ENCODE measurements around the gene KRT77.

KRT77 gene

DNA sequence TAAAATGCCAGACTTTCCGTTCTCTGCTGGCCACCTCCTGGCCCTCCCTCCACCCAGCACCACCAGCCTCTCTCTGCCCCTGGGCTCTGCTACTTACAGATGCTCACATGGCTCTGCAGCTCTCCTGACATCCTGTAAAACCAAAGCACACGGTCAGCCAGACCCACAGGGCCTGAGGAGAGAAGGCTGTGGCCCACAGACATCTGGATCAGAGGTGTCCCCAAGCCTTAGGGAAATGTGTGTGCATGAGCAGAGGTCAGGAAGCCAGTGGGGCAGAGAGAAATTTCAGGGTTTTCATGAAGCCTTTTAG is 11.5 kb downstream of the KRT77 start:
- no peak for DNase-seq (ENCODE audit: low spot score)

DNA sequence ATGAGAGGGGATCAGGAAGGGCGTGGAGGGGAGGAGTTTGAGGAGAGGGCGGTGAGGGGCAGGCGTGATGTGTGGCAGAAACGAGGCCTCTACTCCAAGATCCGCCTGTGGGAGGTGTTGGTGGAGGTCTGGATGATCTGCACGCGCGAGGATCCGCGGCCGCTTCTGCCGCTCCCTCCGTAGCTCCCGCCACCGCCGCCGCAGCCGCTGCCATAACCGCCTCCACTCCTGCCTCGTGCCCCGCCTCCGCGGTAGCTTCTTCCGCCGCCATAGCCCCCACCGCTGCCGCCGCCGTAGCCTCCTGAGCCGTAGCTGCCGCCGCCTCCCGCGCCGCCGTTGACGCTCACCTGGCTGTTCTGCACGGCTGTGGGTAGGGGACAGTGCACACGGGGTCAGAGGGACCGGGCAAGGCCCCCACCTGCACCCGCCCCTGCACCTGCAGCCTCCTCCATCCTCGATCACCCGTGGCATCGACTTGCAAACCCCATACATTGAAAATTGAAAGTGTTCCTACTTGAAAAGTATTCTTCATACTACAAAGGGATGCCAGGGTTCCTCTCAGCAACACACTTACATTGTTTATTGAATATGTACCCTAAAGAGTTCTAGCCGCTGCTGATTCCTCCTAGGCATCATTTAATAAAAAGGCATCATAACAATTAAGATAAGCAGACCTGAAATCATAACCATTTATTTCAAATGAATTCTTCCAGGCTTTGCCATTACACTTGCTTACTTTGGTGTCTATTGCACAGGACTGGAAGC is 12.1 kb downstream of the KRT77 start:
- DNase-seq (ENCODE audit: low spot score) = peak; percentile 44

DNA sequence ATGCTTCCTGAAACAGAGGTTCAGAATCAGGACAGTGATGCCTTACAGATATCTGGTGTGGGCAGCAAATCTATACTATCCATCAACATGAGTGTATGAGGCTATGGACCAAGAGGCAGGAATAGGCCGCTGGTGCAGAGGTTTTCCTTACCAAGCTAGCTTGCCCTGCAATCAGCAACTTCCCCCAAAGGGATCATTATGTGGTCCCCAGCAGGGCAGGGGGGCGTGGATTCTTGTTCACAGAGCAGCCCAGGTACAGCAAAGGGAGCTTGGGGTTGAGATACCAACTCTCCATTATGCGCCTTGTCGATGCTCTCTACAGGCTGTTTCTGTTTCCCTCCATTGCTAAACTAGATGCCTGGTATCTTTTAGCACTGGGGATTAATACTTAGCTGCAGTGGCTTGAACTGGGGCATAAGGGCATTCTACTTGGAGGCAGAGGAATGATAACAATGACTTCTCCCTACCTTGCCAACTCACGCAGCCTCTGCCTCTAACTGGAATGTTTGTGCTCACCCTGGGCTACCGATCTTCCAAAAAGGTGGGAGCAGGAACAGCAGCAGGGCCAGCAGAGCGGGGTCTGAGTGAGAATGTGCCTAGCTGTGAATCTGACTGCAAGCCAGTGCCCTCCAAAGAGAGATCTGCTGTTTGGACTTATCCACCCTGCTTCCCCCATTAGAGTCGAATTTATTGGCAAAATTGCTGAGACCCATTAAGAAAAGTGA is 12.8 kb downstream of the KRT77 start:
- DNase-seq (ENCODE audit: low spot score) = no peak

DNA sequence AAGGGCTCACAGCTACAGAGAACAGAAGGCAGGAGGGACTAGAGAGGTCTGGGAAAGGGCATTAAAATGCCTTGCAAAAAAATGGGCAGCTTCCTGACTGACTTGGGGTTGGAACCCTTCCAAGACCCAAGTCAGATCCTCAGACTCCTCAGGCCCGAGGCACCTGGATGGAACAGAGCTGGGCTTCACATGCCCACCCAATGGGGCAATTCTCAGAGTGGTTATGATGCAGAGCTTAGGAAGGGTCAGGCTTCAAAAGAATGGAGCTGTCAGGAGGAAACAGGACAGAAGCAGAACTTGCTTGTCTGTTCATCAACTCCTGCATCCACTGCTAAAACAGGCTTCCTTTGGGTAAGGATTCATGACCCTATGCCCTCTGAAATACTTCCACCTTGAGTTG is 13.4 kb downstream of the KRT77 start:
- no peak for DNase-seq (ENCODE audit: low spot score)

DNA sequence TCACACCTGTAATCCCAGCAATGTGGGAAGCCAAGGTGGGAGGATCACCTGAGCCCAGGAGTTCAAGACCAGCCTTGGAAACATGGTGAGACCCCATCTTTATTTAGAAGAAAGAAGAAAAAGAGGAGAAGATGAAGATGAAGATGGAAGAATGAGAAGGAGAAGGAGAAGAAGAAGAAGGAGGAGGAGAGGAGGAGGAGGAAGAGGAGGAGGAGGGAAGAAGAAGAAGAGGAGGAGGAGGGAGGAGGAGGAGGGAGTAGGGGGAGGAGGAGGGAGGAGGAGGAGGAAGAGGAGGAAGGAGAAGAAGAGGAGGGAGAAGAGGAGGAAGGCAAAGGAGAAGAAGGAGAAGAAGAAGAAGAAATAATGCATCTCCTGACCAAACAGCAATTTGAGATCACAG is 14.1 kb downstream of the KRT77 start:
- DNase-seq (ENCODE audit: low spot score) = no peak

DNA sequence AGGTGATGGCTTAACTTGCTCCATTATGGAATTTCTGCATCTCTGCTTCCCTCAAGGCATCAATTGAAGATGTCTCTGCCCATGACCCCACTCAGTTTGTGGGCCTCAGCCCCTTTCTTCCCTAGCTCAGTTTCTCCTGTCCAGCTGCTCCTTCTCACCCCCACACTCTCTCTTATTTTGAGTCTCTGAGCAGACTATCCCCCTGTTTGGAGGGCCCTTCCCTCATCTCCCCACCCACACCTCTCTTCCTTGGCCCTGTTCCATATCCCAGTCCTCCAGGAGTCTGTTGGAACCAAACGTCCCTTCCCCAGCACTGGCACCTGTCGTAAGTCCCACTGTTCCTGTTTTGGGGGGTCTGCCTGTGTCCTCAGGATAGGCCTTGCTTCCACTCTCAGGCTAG is 14.8 kb downstream of the KRT77 start:
- DNase-seq (ENCODE audit: low spot score) = no peak

DNA sequence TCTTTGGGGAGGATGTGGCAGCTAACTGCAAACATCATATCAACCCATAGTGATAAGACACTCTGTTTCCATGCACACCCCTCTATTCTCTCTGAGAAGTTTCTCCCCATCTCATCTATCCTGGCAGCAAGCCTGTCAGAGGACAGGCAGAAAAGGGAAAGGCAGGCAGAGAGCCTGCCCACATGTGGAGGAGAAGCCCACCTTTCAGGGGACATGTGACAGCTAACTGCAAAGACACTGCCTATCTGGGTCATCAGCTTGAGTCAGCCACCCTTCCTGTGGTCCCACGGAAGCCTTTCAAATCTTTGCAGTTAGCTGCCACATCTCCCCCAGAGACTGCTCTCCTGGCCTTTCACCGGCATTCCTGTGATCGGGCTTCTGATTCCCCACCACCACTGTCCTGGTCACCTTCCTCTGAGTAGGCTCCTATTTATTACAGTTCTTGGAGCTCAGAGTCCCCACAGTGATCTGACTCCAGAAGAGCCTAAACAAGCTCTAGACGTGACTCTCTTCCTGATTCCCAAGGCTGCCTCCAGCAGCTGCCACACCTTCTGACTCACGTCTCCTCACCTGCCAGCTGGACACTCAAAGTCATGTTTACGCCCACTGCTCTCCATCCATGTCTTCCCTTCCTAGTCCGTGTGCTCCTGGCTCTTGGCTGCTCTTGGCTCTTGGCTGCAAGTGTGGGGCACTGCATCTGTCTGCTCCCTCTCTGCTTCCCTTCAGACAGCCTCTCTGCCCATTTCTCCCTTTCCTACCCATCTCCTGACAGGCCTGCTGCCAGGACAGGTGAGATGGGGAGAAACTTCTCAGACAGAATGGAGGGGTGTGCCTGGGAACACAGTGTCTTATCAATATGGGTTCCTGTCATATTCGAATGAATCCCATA is 15.6 kb downstream of the KRT77 start:
- DNase-seq (ENCODE audit: low spot score) = no peak

DNA sequence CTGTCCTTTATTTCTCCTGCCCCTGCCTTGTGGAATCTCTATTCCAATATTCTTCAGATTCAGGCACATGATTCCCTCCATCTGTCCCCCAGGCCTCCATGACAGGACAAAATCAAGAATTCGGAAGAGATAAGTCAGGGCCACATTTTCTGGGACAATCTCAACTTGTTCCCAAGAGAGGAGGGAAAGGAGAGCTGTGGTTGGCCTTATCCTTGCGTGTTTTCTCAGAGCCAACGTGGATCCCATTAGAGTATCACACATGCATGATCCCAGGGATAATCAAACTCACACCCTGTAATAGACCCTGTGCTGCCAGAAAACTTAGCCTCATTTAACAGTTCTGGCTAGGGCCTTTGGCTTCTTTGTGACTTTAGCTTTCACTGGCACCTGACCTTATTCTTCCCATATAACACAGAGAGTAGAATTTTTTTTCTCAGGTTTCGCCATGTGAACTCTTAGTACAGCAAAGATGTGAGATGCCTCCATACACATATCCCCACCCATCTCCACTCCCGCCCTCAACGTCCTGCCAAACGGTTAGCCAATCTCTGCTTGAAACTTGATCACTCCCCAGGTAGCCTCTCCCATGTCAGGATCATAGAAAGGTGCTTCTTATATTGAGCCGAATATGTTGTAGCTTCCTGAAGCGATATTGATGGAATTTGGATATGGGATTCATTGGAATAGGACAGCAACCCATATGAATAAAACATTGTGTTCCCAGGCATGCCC is 16.4 kb downstream of the KRT77 start:
- no peak for DNase-seq (ENCODE audit: low spot score)

DNA sequence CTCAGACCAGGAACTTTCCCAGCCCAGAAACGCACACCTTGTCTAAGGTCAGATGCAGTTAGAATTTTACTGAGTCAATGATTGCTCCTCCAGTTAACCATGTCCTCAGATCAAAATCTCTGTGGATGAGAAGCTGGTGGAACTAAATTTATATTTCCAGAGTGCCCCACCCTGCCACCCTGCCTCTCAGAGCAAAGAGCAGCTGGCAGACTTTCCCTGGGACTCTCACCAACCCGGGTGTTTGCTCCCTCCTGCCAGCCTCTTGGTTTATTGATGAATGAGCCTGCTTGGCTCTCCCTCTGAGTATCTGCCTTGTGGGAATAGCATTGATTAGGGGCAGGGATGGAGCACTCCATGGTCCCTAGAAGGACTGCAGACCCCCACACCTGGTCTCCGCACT is 17.3 kb downstream of the KRT77 start:
- DNase-seq (ENCODE audit: low spot score) = no peak

DNA sequence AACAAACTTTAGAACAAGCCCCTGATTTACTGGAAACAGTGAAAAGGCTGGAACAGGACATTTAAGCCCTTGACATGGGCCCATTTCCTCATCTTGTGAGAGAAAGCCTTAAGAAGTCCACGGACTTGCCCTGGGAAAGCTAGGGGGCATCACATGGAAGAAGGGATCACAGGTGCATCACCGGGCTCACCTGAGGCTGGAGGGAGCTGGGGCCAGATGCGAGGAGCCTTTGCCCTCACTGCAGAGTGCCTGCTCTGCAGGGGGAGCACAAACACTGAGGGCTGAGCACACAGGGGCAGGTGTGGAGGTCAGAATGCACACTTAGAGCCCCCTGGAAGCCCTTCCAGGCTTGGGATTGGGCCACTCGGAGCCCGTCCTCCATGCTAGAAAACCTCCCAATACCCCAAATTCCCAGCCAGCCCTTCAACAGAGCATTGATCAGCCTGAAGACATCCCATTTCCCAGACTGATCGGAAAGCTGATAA is 17.9 kb downstream of the KRT77 start:
- DNase-seq (ENCODE audit: low spot score) = no peak

DNA sequence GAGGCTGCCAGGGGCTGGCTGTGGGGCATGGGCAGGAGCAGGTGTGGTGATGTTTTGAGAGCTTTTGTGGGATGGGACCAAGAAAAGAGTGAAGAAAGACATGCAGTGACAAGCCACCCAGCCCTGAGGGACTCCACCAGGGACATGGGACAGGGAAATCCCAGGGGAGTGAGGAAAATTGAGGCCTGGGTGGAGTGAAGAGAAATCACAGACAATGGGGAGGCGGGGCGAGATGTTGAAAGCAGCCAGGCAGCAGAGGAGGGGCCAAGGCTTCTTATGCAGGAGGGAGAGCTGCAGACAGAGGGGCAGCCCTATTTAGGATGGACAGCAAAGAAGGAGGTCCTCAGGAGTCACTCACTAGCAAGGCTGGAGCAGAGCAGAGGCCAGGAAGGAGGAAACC is 18.9 kb downstream of the KRT77 start:
- DNase-seq (ENCODE audit: low spot score) = no peak

DNA sequence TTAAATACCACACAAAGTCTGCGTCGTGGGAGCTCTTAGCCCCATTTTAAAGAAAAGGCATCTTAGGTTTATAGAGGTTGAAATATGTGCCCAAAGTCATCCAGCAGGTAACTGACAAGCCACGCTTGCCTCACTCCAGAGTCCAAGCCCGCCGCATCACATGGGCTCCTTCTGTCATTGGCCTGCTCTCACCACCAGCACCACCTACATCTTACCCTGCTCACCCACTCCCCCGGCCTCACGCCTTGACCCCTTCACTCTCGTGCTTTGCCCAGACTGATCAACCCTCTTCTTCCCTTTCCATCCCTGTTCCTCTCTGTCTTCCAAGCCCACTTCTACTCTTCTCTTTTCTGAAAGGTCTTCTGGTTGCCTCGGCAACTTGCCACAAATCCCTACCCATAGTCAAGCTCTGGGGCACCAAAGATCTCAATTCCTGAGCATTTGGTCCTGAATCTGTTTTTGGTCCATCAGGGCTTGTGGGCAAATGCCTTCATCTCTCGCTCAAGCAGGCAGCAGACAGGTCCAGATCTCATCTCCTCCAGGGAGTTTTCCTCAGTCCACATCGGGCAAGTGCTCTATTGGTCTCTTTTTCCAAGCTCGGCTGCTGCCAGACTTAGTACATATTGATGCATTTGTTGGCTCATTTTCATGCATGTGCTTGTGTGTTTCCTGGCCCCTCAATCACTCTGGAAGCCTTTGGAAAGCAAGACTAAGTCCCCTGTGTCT is 19.6 kb downstream of the KRT77 start:
- no peak for DNase-seq (ENCODE audit: low spot score)

DNA sequence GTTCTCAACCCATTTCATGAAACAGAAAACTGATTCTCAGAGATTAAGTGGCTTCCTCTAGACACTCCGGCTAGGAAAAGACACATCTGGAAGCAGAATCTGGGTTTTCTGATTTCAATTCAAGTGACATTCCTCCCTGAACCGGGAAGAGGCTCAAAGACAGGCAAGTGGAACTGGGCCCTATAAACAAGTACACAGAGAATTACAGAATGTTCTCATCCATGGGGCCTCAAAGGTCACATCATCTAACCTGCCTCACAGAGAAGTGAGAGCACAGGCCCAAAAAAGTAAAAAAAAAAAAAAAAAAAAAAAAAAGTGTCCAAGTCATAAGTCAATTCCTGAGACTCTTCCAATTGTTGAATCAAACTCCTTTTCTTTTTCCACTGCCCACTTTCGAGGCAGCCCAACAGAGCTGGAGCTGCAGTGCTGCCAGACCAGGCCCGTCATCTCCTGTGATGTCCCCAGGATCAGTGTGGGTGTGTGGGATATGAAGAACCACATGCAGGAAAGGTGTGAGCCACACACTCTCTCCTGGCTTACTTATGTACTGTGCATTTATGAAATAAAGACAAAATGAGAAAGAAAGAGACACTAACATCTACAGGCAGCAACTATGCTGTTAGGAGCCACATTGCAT is 20.3 kb downstream of the KRT77 start:
- DNase-seq (ENCODE audit: low spot score) = no peak

DNA sequence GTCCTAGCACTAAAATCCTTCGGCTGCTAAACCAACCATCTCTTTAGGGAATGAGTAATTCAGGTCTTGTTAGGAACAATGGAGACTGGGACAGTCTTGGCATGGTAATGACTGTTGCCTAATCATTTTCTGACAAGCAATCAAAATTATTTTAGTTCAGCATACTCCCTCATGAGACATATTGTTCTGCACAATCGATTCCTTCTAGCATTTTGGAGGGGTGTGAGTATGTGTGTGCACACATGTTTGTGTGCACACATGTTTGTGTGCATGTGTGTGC is 21.0 kb downstream of the KRT77 start:
- DNase-seq (ENCODE audit: low spot score) = no peak

DNA sequence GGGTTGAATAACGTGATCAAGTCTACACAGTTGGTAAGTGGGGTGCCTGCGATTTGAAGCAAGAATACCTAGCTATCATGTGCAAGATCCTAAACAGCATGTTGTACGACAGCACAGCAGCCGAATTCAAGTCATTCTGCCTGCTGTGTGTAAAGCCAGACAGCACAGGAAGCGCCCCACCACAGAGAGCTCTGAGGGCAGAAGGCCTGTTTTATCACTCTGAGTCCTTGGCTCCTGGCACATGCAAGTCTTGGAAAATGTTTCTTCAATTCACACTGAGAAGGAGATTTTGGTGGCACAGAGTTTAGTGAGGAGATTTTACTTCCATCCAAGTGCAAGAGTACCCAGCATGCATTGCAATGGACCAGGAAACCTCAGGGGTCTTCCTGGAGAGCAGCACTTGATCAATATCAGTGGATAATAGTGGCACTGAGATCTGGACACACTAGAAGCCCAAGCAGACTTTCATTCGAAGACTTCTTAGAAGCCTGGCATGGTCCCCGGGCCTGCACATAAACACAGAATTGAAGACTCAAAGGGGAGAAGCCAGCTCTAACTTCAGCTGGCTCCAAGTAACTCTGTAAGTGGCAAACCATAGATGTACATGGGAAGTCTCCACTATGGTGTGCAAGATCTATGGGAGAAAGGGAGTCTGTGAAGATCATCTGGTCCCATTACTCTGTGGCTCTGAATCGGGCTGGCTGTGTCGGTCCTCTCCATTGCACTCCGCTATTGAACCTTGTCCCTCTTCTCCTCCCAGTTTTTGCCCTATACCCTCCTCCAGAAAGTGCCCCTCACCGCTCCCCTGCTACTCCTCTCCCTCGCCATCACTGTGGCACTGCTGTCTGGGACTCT is 21.6 kb downstream of the KRT77 start:
- no peak for DNase-seq (ENCODE audit: low spot score)

DNA sequence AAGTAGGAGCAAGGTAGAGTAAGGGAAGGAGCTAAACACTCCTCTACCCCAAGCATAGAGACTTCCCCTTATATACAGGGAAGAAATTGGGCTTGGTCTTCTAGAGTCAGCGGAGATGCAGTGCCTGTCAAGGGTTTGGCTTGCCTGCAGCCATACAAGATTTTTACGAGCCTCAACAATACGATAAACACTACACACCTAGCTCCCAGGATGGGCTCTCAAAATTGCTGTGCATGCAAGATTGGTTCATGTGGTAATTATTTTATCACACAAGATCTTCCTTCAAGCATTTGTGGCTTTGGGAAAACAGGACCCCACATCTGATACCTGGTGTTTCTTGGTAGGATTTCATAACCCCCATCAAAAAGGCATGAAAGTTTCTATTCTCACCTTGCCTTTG is 23.0 kb downstream of the KRT77 start, which contains the start of gene KRT1:
KRT1 (minus strand) TSS at position 45 of the 400 bp plus-strand sequence. CDS start 59 bp downstream, outside the sequence.
- DNase-seq (ENCODE audit: low spot score) = no peak

DNA sequence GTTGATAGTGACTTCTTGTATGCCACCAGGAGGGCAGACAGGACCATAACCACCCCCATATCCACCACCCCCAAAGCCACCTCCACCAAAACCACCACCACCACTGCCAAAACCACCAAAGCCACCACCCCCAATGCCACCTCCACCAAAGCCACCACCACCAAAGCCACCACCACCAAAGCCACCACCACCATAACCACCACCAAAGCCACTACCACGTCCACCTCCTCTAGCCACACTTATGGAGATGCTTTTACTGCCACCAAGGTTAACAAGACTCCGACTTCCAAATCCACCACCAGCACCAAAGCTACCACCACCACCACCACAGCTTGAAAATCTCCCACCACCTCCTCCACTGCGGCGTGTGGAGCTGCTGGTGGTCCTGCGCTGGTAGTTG is 23.4 kb downstream of the KRT77 start:
- no peak for DNase-seq (ENCODE audit: low spot score)

DNA sequence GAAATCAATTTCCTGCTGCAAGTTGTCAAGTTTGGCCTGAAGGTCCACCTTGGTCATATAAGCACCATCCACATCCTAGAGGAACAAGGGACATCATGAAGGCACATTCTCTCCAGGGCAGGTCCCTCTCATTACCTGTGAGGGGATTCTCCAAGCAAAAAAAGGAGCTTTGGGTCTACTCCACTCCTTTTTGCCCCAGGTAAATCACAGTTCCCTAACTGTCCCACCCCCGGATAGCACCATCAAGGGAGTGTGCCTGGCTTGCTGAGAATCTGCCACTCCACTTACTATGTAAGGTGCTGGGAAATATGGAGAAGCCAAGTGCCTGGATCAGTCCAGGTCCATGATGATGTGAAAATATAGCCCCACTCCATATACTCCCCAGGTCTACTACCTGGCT is 25.7 kb downstream of the KRT77 start:
- no peak for DNase-seq (ENCODE audit: low spot score)

DNA sequence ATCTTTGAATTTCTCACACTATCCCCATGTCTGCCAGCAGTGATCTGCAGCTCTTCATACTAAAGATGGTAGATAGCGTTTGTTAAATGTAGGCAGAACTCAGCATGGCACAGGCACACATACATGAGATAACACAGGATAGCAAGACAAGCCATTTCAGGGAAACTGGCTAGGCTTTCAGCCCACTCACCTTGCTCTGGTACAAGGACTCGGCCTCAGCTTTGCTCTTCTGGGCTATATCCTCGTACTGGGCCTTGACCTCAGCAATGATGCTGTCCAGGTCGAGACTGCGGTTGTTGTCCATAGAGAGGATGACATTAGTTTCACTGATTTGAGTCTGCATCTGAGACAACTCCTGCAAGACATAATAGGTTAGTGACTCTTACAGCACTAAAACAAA is 26.2 kb downstream of the KRT77 start:
- no peak for DNase-seq (ENCODE audit: low spot score)

DNA sequence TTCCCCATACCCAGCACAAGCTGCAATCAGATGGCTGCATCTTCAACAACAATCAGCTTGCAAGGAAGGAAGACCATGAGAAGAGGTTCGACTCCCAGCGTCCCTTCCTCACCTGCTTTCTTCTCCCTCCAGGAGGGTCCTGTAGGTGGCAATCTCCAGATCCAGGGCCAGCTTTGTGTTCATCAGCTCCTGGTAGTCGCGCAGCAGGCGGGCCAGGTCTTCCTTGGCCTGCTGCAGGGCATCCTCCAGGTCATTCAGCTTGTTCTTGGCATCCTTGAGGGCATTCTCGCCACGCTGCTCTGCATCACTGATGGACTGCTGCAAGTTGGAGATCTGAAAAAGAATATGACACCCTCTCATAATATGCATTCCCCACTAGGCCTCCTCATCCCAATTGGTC is 27.2 kb downstream of the KRT77 start:
- no peak for DNase-seq (ENCODE audit: low spot score)
